NCI-H128 (cell line): Measurements from ENCODE around the gene KRT84.

Experiments
- DNase-seq: peaks from one replicate; lab custom pipeline; 2025; ENCODE audit not compliant: unreplicated experiment; lab: John Stamatoyannopoulos, UW

KRT84 gene

GRCh38 chr12:52362118-52362726 lies 23.2 kb downstream of the KRT84 start:
- DNase-seq: no peak

- DNase-seq: no peak
Observed at GRCh38 chr12:52361553-52361952, 23.9 kb downstream of the KRT84 start.

- no peak for DNase-seq
Observed at GRCh38 chr12:52360663-52361271, 24.7 kb downstream of the KRT84 start.

GRCh38 chr12:52360106-52360662 lies 25.3 kb downstream of the KRT84 start:
- no peak for DNase-seq

- no peak for DNase-seq
Observed at GRCh38 chr12:52359621-52360061, 25.8 kb downstream of the KRT84 start.

GRCh38 chr12:52358575-52359350 lies 26.7 kb downstream of the KRT84 start:
- DNase-seq: no peak

GRCh38 chr12:52356762-52357580 lies 28.5 kb downstream of the KRT84 start:
- no peak for DNase-seq

- no peak for DNase-seq
Observed at GRCh38 chr12:52356031-52356761, 29.3 kb downstream of the KRT84 start.

GRCh38 chr12:52355176-52355575 lies 30.3 kb downstream of the KRT84 start:
- DNase-seq: no peak

- DNase-seq: no peak
Observed at GRCh38 chr12:52354200-52354599, 31.3 kb downstream of the KRT84 start.

GRCh38 chr12:52353766-52354165 lies 31.7 kb downstream of the KRT84 start:
- no peak for DNase-seq

GRCh38 chr12:52352951-52353350 lies 32.5 kb downstream of the KRT84 start:
- DNase-seq: no peak

- no peak for DNase-seq
Observed at GRCh38 chr12:52351196-52352059, 34.0 kb downstream of the KRT84 start.

GRCh38 chr12:52350786-52351185 lies 34.7 kb downstream of the KRT84 start:
- DNase-seq: no peak

- no peak for DNase-seq
Observed at GRCh38 chr12:52350021-52350620, 35.3 kb downstream of the KRT84 start.

GRCh38 chr12:52349196-52349595 lies 36.3 kb downstream of the KRT84 start:
- no peak for DNase-seq

- no peak for DNase-seq
Observed at GRCh38 chr12:52347551-52348510, 37.6 kb downstream of the KRT84 start.

- DNase-seq: no peak
Observed at GRCh38 chr12:52347016-52347415, 38.4 kb downstream of the KRT84 start.
